OCI-LY1 (cell line): ENCODE results near the gene KIAA2012.

Source experiments
- EZH2 ChIP-seq: fragments of 200-600 bp; sonication (generic), shearing (Covaris generic); IDR thresholded peaks from 2 replicates; pipeline ENCODE4 v1.8.0; 2017; ENCODE audit warnings: borderline replicate concordance, mixed run types, mild to moderate bottlenecking, antibody characterized with exemption, low read length, moderate library complexity, mixed read lengths
- TF ChIP-seq, protein P1 (sequence below): fragments of 200-600 bp; sonication (generic), shearing (Covaris generic); IDR thresholded peaks from 2 replicates; pipeline ENCODE4 v1.5.1; 2017; ENCODE audit warnings: mild to moderate bottlenecking, antibody characterized with exemption, low read length, moderate library complexity, mixed read lengths

DNA sequence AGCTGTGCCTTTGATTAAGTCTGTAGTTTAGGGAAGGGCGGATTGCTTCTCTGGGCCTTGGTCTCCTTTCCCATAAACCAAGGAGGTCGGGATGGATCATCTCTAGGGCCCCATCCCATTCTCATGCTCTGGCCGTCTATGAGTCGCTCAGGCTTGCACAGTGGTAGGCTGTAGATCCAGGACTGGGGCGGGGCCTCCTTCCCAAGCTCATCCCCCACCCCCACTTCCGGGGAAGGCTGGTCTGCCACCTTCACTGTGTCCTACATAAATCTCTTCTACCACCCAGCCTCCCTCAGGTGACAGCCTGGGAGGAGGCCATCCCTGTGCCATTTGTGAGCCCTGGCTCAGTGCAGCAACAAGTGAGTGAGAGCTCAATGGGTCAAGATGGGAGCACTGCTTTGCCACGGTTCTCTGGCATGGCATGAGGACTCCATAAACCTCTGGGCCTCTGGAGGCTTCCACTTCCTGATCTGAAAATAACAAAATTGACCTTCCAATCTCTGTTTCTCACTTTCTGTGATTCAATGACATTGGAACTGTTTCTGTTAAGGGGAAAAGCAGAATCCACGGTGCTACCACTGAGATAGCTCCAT is 96.9 kb downstream of the KIAA2012 start:
- TF ChIP-seq, protein P1, sequence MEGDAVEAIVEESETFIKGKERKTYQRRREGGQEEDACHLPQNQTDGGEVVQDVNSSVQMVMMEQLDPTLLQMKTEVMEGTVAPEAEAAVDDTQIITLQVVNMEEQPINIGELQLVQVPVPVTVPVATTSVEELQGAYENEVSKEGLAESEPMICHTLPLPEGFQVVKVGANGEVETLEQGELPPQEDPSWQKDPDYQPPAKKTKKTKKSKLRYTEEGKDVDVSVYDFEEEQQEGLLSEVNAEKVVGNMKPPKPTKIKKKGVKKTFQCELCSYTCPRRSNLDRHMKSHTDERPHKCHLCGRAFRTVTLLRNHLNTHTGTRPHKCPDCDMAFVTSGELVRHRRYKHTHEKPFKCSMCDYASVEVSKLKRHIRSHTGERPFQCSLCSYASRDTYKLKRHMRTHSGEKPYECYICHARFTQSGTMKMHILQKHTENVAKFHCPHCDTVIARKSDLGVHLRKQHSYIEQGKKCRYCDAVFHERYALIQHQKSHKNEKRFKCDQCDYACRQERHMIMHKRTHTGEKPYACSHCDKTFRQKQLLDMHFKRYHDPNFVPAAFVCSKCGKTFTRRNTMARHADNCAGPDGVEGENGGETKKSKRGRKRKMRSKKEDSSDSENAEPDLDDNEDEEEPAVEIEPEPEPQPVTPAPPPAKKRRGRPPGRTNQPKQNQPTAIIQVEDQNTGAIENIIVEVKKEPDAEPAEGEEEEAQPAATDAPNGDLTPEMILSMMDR: no peak
- TF ChIP-seq EZH2: no peak
